ENCODE results near the gene RXRB. TPM values are rescaled to one million over a fixed set of nuclear protein-coding genes. Genes with fewer than 3 reads are reported as not detected.

RXRB gene
- total and polyA plus RNA-seq, 2 of the 8 experiments (the other 6 are each of a cell fraction or from before 2014, with no cell fraction given): 13.0 to 18.1 TPM

- POLR2A ChIA-PET (ENCODE audit: partially characterized antibody): interaction anchor here (1.4 to 1.9 kb wide), 6 partner anchors 9 to 173 kb away, joined by 4 to 11 read pairs (median 5); no protein-coding TSS in a partner anchor
- Histone ChIP-seq H2BK120ac (replicated peaks; ENCODE audit: low read depth, low read length) (no peak overlapping the region), H3K4ac (replicated peaks; ENCODE audit: insufficient read length, low read depth, low read length) (no peak overlapping the region), H3K56ac (replicated peaks; ENCODE audit: insufficient read length, low read depth, low read length) (no peak overlapping the region), H3K9me3 (ENCODE audit: insufficient read depth in 2 of 2, low read depth in 1 of 2, low read length in 1 of 2) (peaks cover 4% of the 10 kb centered on the region in 2 experiments; a peak in 2 of 4 replicates), H4K8ac (ENCODE audit: extremely low read depth, insufficient read depth, low read length) (no peak overlapping the region), H3K4me3 (ENCODE audit: extremely low read depth in 1 of 4, insufficient read depth in 2 of 4, low read depth in 3 of 4, low read length in 4 of 4) (no peak overlapping the region), H3K14ac (ENCODE audit: insufficient read length) (no peak overlapping the region), H3K23me2 (ENCODE audit: low read depth, low read length) (no peaks in the 10 kb centered on the region; the same call in 1 of the 2 replicates), H2AFZ (ENCODE audit: low read length) (no peak overlapping the region), H4K20me1 (replicated peaks in 1 of 2; ENCODE audit: control insufficient read depth in 1 of 2, insufficient read depth in 2 of 2, low read length in 2 of 2) (no peaks in the 10 kb centered on the region), H3K23ac (ENCODE audit: insufficient read length) (no peak overlapping the region), H2AK5ac (ENCODE audit: low read depth, low read length) (no peak overlapping the region), H3K79me1 (ENCODE audit: low read depth, low read length) (no peaks in the 10 kb centered on the region), H3K4me1 (replicated peaks in 1 of 4; ENCODE audit: control insufficient read depth in 3 of 4, insufficient read depth in 4 of 4, low read length in 3 of 4) (peaks cover 0 to 2% (median 0%) of the 10 kb centered on the region in 4 experiments; a peak in 1 of 7 replicates), H3K18ac (ENCODE audit: extremely low read depth, low read length) (no peak overlapping the region), H4K5ac (ENCODE audit: insufficient read length, low read depth, low read length) (no peak overlapping the region), H2BK5ac (ENCODE audit: low read depth, low read length) (no peak overlapping the region), H2BK12ac (ENCODE audit: low read depth, low read length) (no peak overlapping the region), H3K27ac (ENCODE audit: low read depth, low read length) (no peak overlapping the region), H3K9ac (replicated peaks in 1 of 4; ENCODE audit: extremely low read depth in 1 of 4, low read depth in 3 of 4, low read length in 3 of 4) (no peak overlapping the region), H3K4me2 (ENCODE audit: insufficient read depth in 1 of 2, low read depth in 2 of 2, low read length in 2 of 2) (no peak overlapping the region), H3K36me3 (ENCODE audit: control insufficient read depth in 2 of 4, insufficient read depth in 4 of 4, low read length in 3 of 4) (no peaks in the 10 kb centered on the region), H3K27me3 (replicated peaks in 1 of 4; ENCODE audit: control insufficient read depth in 3 of 4, extremely low read depth in 1 of 4, insufficient read depth in 3 of 4, low read length in 3 of 4) (no peaks in the 10 kb centered on the region), H2BK15ac (ENCODE audit: low read length) (no peak overlapping the region), H2BK20ac (ENCODE audit: low read length) (no peak overlapping the region), H3K79me2 (ENCODE audit: control insufficient read depth in 1 of 2, insufficient read depth in 2 of 2, low read length in 2 of 2) (no peaks in the 10 kb centered on the region), H4K91ac (replicated peaks; ENCODE audit: insufficient read length, low read length) (no peak overlapping the region)
- CTCF ChIA-PET (ENCODE audit: partially characterized antibody): interaction anchor here (1.0 to 7.7 kb wide), 8 partner anchors 11 to 129 kb away, joined by 3 to 69 read pairs (median 6); no protein-coding TSS in a partner anchor
- no peak for DNase-seq (ENCODE audit: low read depth in 1 of 2, low spot score in 2 of 2)
- no peak for FAIRE-seq
- 91% methylated on average over 1 of the region's 1 CpG; no CpG with 5 or more reads in 1 of the 2 experiments for WGBS, 2 experiments (ENCODE audit: extremely low coverage in 1 of 2, insufficient coverage in 1 of 2, insufficient read length in 1 of 2, insufficient replicate concordance in 2 of 2, low coverage in 1 of 2, low lambda C conversion rate in 2 of 2, missing lambda C conversion rate in 1 of 2)
- TF ChIP-seq JUND (IDR thresholded peaks at IDR 0.05; ENCODE audit: low read length) (no peak), POLR2AphosphoS5 (IDR thresholded peaks at IDR 0.05; ENCODE audit: low read depth, low read length) (peak; percentile 34; the same call in 1 of the 2 replicates), MAX (IDR thresholded peaks at IDR 0.05) (0 out of 2 replicates have a peak, but pooled peaks have one; percentile 12), POLR2A (IDR thresholded peaks at IDR 0.05; ENCODE audit: control extremely low read depth in 1 of 2, low read depth in 2 of 2, low read length in 2 of 2) (0 out of 3 replicates have a peak, but pooled peaks of 1 of the 2 experiments have one; percentile 42), KDM4A (IDR thresholded peaks at IDR 0.05; ENCODE audit: low read depth, low read length, severe bottlenecking) (no peak)
Measured at GRCh38 chr6:33144373-33144772, 56.1 kb downstream of the RXRB start.

Data from H1 (cell line).